PFSK-1 (cell line): ENCODE data around the gene TBCB.

Experiments used
- FOXP2 ChIP-seq: optimal IDR thresholded peaks from 2 replicates; pipeline ENCODE3; 2011; ENCODE audit warnings: borderline replicate concordance, control low read depth, inconsistent platforms; ENCODE audit not compliant: insufficient read depth; ENCODE audit errors: extremely low read length, extremely low read depth
- POLR2AphosphoS5 ChIP-seq: IDR thresholded peaks from 2 replicates; pipeline ENCODE4 v1.6.1; 2012; ENCODE audit warnings: low read depth, mild to moderate bottlenecking, control low read depth, low read length, moderate library complexity
- REST ChIP-seq, 2 experiments: IDR thresholded peaks; 2 replicates each; pipeline versions ENCODE4 v1.6.1 to v1.8.0; 2011 to 2012; ENCODE audit warnings: low read depth in 2 of 2, low read length in 2 of 2, control low read depth in 1 of 2, inconsistent platforms in 1 of 2, mild to moderate bottlenecking in 1 of 2, moderate library complexity in 1 of 2; ENCODE audit not compliant: insufficient read depth in 1 of 2
- SIN3A ChIP-seq: IDR thresholded peaks from 2 replicates; pipeline ENCODE4 v1.6.1; 2012; ENCODE audit warnings: mild to moderate bottlenecking, low read length, moderate library complexity, borderline replicate concordance; ENCODE audit not compliant: insufficient read depth
- TAF1 ChIP-seq: IDR thresholded peaks from 2 replicates; pipeline ENCODE4 v1.6.1; 2012; ENCODE audit warnings: low read length, control low read depth, borderline replicate concordance; ENCODE audit not compliant: insufficient read depth

TBCB gene

GRCh38 chr19:36149673-36150406 lies 34.6 kb downstream of the TBCB start:
- TF ChIP-seq SIN3A (no peak), TAF1 (no peak), POLR2AphosphoS5 (no peak), FOXP2 (no peak), REST (IDR thresholded peaks at IDR 0.05; ENCODE audit: insufficient read depth in 1 of 2, low read depth in 2 of 2, low read length in 2 of 2) (no peak)

GRCh38 chr19:36150586-36150985 lies 35.3 kb downstream of the TBCB start:
- TF ChIP-seq TAF1 (no peak), POLR2AphosphoS5 (no peak; the same call in 1 of the 2 replicates), SIN3A (no peak), REST (IDR thresholded peaks at IDR 0.05; ENCODE audit: insufficient read depth in 1 of 2, low read depth in 2 of 2, low read length in 2 of 2) (no peak), FOXP2 (no peak)

GRCh38 chr19:36151144-36152018 lies 36.1 kb downstream of the TBCB start:
- TF ChIP-seq SIN3A: no peak
- no peak for TF ChIP-seq TAF1
- no peak for TF ChIP-seq POLR2AphosphoS5
- TF ChIP-seq REST (IDR thresholded peaks at IDR 0.05; ENCODE audit: insufficient read depth in 1 of 2, low read depth in 2 of 2, low read length in 2 of 2): no peak
- no peak for TF ChIP-seq FOXP2

GRCh38 chr19:36152019-36152351 lies 36.7 kb downstream of the TBCB start:
- TF ChIP-seq TAF1 (no peak), SIN3A (no peak), POLR2AphosphoS5 (no peak), REST (IDR thresholded peaks at IDR 0.05; ENCODE audit: insufficient read depth in 1 of 2, low read depth in 2 of 2, low read length in 2 of 2) (no peak)
